ENCODE data around the gene HSD17B8. TPM values are rescaled to one million over a fixed set of nuclear protein-coding genes. Genes with fewer than 3 reads are reported as not detected.

The HSD17B8 gene
- total RNA-seq, 1 experiment from 2014 or later = 4.2 TPM

GRCh38 chr6:33168284-33168601 lies 36.2 kb upstream of the HSD17B8 start:
- H3K27ac ChIP-seq (ENCODE audit: low read length) = no peak overlapping the region
- no peaks in the 10 kb centered on the region for H3K27me3 ChIP-seq (ENCODE audit: low read length)
- no peak for DNase-seq
- H3K4me1 ChIP-seq (ENCODE audit: insufficient read depth, low read length) = no peaks in the 10 kb centered on the region
- H3K9me2 ChIP-seq (replicated peaks; ENCODE audit: low read length) = no peaks in the 10 kb centered on the region
- no peak for ATAC-seq
- no peaks in the 10 kb centered on the region for H3K9me3 ChIP-seq (ENCODE audit: low read length)
- no TSS peak for BruUV-seq (replicated peaks)
- no peak for TF ChIP-seq EZH2phosphoT487 (IDR thresholded peaks at IDR 0.05; ENCODE audit: borderline replicate concordance, low read length)
- no peak for TF ChIP-seq CTCF (conservative IDR thresholded peaks at IDR 0.05; ENCODE audit: low read depth, low read length)
- no peak for TF ChIP-seq EZH2 (IDR thresholded peaks at IDR 0.05; ENCODE audit: low read length, unreplicated experiment)
- H2AFZ ChIP-seq (ENCODE audit: low read length) = no peak overlapping the region
- H4K20me1 ChIP-seq (ENCODE audit: low read length) = no peaks in the 10 kb centered on the region
- no peaks in the 10 kb centered on the region for H3K36me3 ChIP-seq (ENCODE audit: low read depth, low read length)
- intact Hi-C loops (cut with micrococcal nuclease) = no loop called here
- no peak overlapping the region for H3K4me3 ChIP-seq (ENCODE audit: low read length)
- H3K79me2 ChIP-seq (ENCODE audit: low read length) = no peaks in the 10 kb centered on the region
- ChIA-PET POLR2A (ENCODE audit: unreplicated experiment) (no interaction called here), CTCF (no interaction called here)
- H3F3A ChIP-seq (ENCODE audit: low read length, unreplicated experiment) = no peaks in the 10 kb centered on the region
- H3K9ac ChIP-seq (ENCODE audit: low read length) = no peak overlapping the region
- no peak overlapping the region for H3K4me2 ChIP-seq (ENCODE audit: low read length)

- H3K9me3 ChIP-seq (ENCODE audit: low read length) = no peaks in the 10 kb centered on the region
- no peak overlapping the region for H3K9ac ChIP-seq (ENCODE audit: low read length)
- H3K79me2 ChIP-seq (ENCODE audit: low read length) = no peaks in the 10 kb centered on the region
- no peaks in the 10 kb centered on the region for H3K4me1 ChIP-seq (ENCODE audit: insufficient read depth, low read length)
- TF ChIP-seq EZH2phosphoT487 (IDR thresholded peaks at IDR 0.05; ENCODE audit: borderline replicate concordance, low read length) = no peak
- TF ChIP-seq CTCF (conservative IDR thresholded peaks at IDR 0.05; ENCODE audit: low read depth, low read length) = no peak
- no peak for TF ChIP-seq EZH2 (IDR thresholded peaks at IDR 0.05; ENCODE audit: low read length, unreplicated experiment)
- H3K4me2 ChIP-seq (ENCODE audit: low read length) = no peak overlapping the region
- no peak for ATAC-seq
- DNase-seq = no peak
- POLR2A ChIA-PET (ENCODE audit: unreplicated experiment) = no interaction called here
- no peak overlapping the region for H3K27ac ChIP-seq (ENCODE audit: low read length)
- H3K9me2 ChIP-seq (replicated peaks; ENCODE audit: low read length) = no peaks in the 10 kb centered on the region
- no peaks in the 10 kb centered on the region for H3K36me3 ChIP-seq (ENCODE audit: low read depth, low read length)
- CTCF ChIA-PET = no interaction called here
- no peak overlapping the region for H3K4me3 ChIP-seq (ENCODE audit: low read length)
- H3K27me3 ChIP-seq (ENCODE audit: low read length) = no peaks in the 10 kb centered on the region
- intact Hi-C loops (cut with micrococcal nuclease) = no loop called here
- no peaks in the 10 kb centered on the region for H4K20me1 ChIP-seq (ENCODE audit: low read length)
- no peaks in the 10 kb centered on the region for H3F3A ChIP-seq (ENCODE audit: low read length, unreplicated experiment)
- no peak overlapping the region for H2AFZ ChIP-seq (ENCODE audit: low read length)
- BruUV-seq (replicated peaks) = no TSS peak
Observed at GRCh38 chr6:33168639-33169038, 35.8 kb upstream of the HSD17B8 start.

GRCh38 chr6:33169291-33170175 lies 34.9 kb upstream of the HSD17B8 start:
- no peaks in the 10 kb centered on the region for H3K36me3 ChIP-seq (ENCODE audit: low read depth, low read length)
- DNase-seq (no peak), ATAC-seq (no peak)
- no TSS peak for BruUV-seq (replicated peaks)
- no peak overlapping the region for H3K4me2 ChIP-seq (ENCODE audit: low read length)
- H3K9ac ChIP-seq (ENCODE audit: low read length) = no peak overlapping the region
- H3K4me1 ChIP-seq (ENCODE audit: insufficient read depth, low read length) = no peaks in the 10 kb centered on the region
- no peaks in the 10 kb centered on the region for H4K20me1 ChIP-seq (ENCODE audit: low read length)
- intact Hi-C loops (cut with micrococcal nuclease) = no loop called here
- no peaks in the 10 kb centered on the region for H3K9me2 ChIP-seq (replicated peaks; ENCODE audit: low read length)
- H3K27ac ChIP-seq (ENCODE audit: low read length) = no peak overlapping the region
- CTCF ChIA-PET = no interaction called here
- POLR2A ChIA-PET (ENCODE audit: unreplicated experiment) = no interaction called here
- H3K9me3 ChIP-seq (ENCODE audit: low read length) = no peaks in the 10 kb centered on the region
- no peaks in the 10 kb centered on the region for H3F3A ChIP-seq (ENCODE audit: low read length, unreplicated experiment)
- no peaks in the 10 kb centered on the region for H3K27me3 ChIP-seq (ENCODE audit: low read length)
- H2AFZ ChIP-seq (ENCODE audit: low read length) = no peak overlapping the region
- H3K4me3 ChIP-seq (ENCODE audit: low read length) = no peak overlapping the region
- TF ChIP-seq CTCF (conservative IDR thresholded peaks at IDR 0.05; ENCODE audit: low read depth, low read length) (no peak), EZH2 (IDR thresholded peaks at IDR 0.05; ENCODE audit: low read length, unreplicated experiment) (no peak), EZH2phosphoT487 (IDR thresholded peaks at IDR 0.05; ENCODE audit: borderline replicate concordance, low read length) (no peak)
- no peaks in the 10 kb centered on the region for H3K79me2 ChIP-seq (ENCODE audit: low read length)

Data from PC-3 (cell line).